Astrocyte (in vitro differentiated cells and primary cell): ENCODE data around the gene IQCH. TPM values are rescaled to one million over a fixed set of nuclear protein-coding genes. Genes with fewer than 3 reads are reported as not detected.
"Not testable (repeated sequence)": the region's sequence is repeated elsewhere in the genome, so short reads cannot be mapped to it uniquely, and the experiment has no call there.

ENCODE experiments used
- DNase-seq: peaks from one replicate; pipeline ENCODE4 v3.0.0-alpha.2; 2010; ENCODE audit warnings: low read depth
- FAIRE-seq: peaks from 2 replicates; lab custom pipeline; 2011; peaks lifted over from hg19 to GRCh38; lab: Jason Lieb, UNC
- H2AFZ ChIP-seq: 2 replicates; pipeline ENCODE4 v1.6.0; 2012; ENCODE audit warnings: low read depth, low read length, inconsistent platforms
- H3K27ac ChIP-seq: 2 replicates; pipeline ENCODE4 v1.5.1; 2011; ENCODE audit warnings: low read depth, low read length, inconsistent platforms
- H3K27me3 ChIP-seq: 2 replicates; pipeline ENCODE4 v1.6.0; 2011; ENCODE audit warnings: low read length, inconsistent platforms; ENCODE audit not compliant: insufficient read depth
- H3K36me3 ChIP-seq: 2 replicates; pipeline ENCODE4 v1.5.1; 2011; ENCODE audit warnings: low read length, inconsistent platforms; ENCODE audit not compliant: insufficient read depth
- H3K4me1 ChIP-seq: 2 replicates; pipeline ENCODE4 v1.5.1; 2011; ENCODE audit warnings: low read length, inconsistent platforms; ENCODE audit not compliant: insufficient read depth
- H3K4me2 ChIP-seq: 2 replicates; pipeline ENCODE4 v1.6.0; 2012; ENCODE audit warnings: low read length, inconsistent platforms
- H3K4me3 ChIP-seq: 2 replicates; pipeline ENCODE4 v1.5.1; 2011; ENCODE audit warnings: low read depth, mild to moderate bottlenecking, low read length, inconsistent platforms; ENCODE audit not compliant: insufficient read depth
- H3K79me2 ChIP-seq: 2 replicates; pipeline ENCODE4 v1.6.0; 2012; ENCODE audit warnings: mild to moderate bottlenecking, low read length, inconsistent platforms; ENCODE audit not compliant: insufficient read depth
- H3K9ac ChIP-seq: 2 replicates; pipeline ENCODE4 v1.6.0; 2012; ENCODE audit warnings: mild to moderate bottlenecking, low read length, inconsistent platforms
- H3K9me3 ChIP-seq: 2 replicates; pipeline ENCODE4 v1.5.1; 2012; ENCODE audit warnings: low read depth, mild to moderate bottlenecking, low read length, inconsistent platforms; ENCODE audit not compliant: insufficient read depth
- H4K20me1 ChIP-seq: 2 replicates; pipeline ENCODE4 v1.6.0; 2012; ENCODE audit warnings: low read length, inconsistent platforms; ENCODE audit not compliant: insufficient read depth
- H3K27ac Mint-ChIP-seq: one replicate; pipeline ENCODE4 v1.8.0; 2021; ENCODE audit warnings: mild to moderate bottlenecking, mixed read lengths; ENCODE audit not compliant: unreplicated experiment
- H3K27me3 Mint-ChIP-seq: one replicate; pipeline ENCODE4 v1.8.0; 2021; ENCODE audit warnings: low read depth, mixed read lengths; ENCODE audit not compliant: unreplicated experiment
- H3K36me3 Mint-ChIP-seq: one replicate; pipeline ENCODE4 v1.8.0; 2021; ENCODE audit warnings: low read depth, mixed read lengths; ENCODE audit not compliant: unreplicated experiment
- H3K4me1 Mint-ChIP-seq: one replicate; pipeline ENCODE4 v1.8.0; 2021; ENCODE audit warnings: low read depth, mixed read lengths; ENCODE audit not compliant: unreplicated experiment
- H3K4me3 Mint-ChIP-seq: one replicate; pipeline ENCODE4 v1.8.0; 2021; ENCODE audit warnings: mild to moderate bottlenecking, moderate library complexity, mixed read lengths; ENCODE audit not compliant: unreplicated experiment
- H3K9me3 Mint-ChIP-seq: one replicate; pipeline ENCODE4 v1.8.0; 2021; ENCODE audit warnings: mild to moderate bottlenecking, mixed read lengths; ENCODE audit not compliant: unreplicated experiment
- EZH2 ChIP-seq: IDR thresholded peaks from 2 replicates; pipeline ENCODE4 v1.6.1; 2012; ENCODE audit warnings: mild to moderate bottlenecking, low read length, inconsistent platforms; ENCODE audit not compliant: insufficient read depth
- total RNA-seq: library from RNA; stranded (reverse); gene quantifications from 2 replicates; pipeline ENCODE4 v1.2.1, GENCODE V29; 2021
- TF ChIP-seq, protein P1 (sequence below): IDR thresholded peaks from 2 replicates; pipeline ENCODE4 v1.5.1; 2011; ENCODE audit warnings: low read depth, mild to moderate bottlenecking, inconsistent platforms, low read length, moderate library complexity; ENCODE audit not compliant: insufficient read depth

Gene IQCH
- total RNA-seq, 1 donor from 2014 or later = 2.7 TPM

DNA sequence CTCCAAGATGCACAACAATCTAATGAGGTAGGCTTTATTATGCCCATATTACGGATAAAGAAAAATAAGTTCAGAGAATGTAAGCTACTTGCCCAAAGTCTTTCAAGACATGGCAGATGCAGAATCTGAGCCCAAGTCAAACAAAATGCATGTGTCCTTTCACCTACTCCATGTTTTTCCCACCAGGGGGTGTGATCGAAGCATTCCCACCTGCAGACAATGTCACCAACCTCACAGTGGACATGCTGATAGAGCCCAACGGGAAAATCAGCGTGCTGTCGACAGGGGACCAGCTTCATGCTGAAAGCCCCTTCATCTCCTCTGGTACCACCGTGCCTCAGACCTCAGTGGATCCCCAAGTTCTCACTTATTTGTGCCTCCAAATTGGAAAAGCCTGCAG is 166.5 kb downstream of the IQCH start:
- no peaks in the 10 kb centered on the region for H4K20me1 ChIP-seq
- no peaks in the 10 kb centered on the region for H3K4me1 Mint-ChIP-seq
- no peak overlapping the region for H3K27ac ChIP-seq
- no peak overlapping the region for H3K4me3 ChIP-seq
- H3K27ac Mint-ChIP-seq = no peak overlapping the region
- no peaks in the 10 kb centered on the region for H3K27me3 ChIP-seq
- H3K36me3 ChIP-seq = no peaks in the 10 kb centered on the region
- no peaks in the 10 kb centered on the region for H3K4me1 ChIP-seq
- H3K9me3 Mint-ChIP-seq = no peaks in the 10 kb centered on the region
- H2AFZ ChIP-seq = no peak overlapping the region
- no peak overlapping the region for H3K4me2 ChIP-seq
- H3K79me2 ChIP-seq = no peaks in the 10 kb centered on the region
- no peak for FAIRE-seq
- peaks cover 8% of the 10 kb centered on the region for H3K27me3 Mint-ChIP-seq
- H3K9ac ChIP-seq = no peak overlapping the region
- DNase-seq = no peak
- no peak overlapping the region for H3K4me3 Mint-ChIP-seq
- no peak for TF ChIP-seq EZH2
- TF ChIP-seq, protein P1, sequence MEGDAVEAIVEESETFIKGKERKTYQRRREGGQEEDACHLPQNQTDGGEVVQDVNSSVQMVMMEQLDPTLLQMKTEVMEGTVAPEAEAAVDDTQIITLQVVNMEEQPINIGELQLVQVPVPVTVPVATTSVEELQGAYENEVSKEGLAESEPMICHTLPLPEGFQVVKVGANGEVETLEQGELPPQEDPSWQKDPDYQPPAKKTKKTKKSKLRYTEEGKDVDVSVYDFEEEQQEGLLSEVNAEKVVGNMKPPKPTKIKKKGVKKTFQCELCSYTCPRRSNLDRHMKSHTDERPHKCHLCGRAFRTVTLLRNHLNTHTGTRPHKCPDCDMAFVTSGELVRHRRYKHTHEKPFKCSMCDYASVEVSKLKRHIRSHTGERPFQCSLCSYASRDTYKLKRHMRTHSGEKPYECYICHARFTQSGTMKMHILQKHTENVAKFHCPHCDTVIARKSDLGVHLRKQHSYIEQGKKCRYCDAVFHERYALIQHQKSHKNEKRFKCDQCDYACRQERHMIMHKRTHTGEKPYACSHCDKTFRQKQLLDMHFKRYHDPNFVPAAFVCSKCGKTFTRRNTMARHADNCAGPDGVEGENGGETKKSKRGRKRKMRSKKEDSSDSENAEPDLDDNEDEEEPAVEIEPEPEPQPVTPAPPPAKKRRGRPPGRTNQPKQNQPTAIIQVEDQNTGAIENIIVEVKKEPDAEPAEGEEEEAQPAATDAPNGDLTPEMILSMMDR = no peak
- H3K9me3 ChIP-seq = no peaks in the 10 kb centered on the region
- no peaks in the 10 kb centered on the region for H3K36me3 Mint-ChIP-seq

DNA sequence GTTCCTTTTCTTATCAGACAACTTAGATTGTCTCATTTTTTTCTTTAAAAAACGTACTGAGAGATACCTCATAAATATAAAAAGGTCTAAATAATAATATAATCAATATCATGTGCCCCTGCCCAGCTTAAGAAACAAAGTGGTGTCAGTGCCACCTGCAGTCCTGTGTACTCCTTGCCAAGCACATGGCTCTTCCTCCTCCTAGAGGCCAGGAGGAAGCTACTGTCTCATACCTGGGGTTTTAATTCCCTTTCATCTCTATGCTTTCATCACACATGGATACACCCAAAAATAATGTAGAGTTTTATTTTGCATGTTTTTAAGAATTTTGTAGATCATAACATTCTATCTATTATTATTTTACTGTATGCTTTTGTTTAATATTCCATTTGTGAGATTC is 167.7 kb downstream of the IQCH start:
- Histone ChIP-seq H3K36me3 (no peaks in the 10 kb centered on the region), H3K27ac (no peak overlapping the region), H4K20me1 (no peaks in the 10 kb centered on the region), H3K4me3 (no peak overlapping the region), H3K4me1 (no peaks in the 10 kb centered on the region), H3K9me3 (no peaks in the 10 kb centered on the region), H3K9ac (no peak overlapping the region), H3K79me2 (no peaks in the 10 kb centered on the region), H2AFZ (no peak overlapping the region), H3K27me3 (no peaks in the 10 kb centered on the region), H3K4me2 (no peak overlapping the region)
- no peak for FAIRE-seq
- Mint-ChIP-seq H3K9me3 (no peaks in the 10 kb centered on the region), H3K27ac (no peak overlapping the region), H3K36me3 (no peaks in the 10 kb centered on the region), H3K27me3 (peaks cover 4% of the 10 kb centered on the region), H3K4me3 (no peak overlapping the region), H3K4me1 (no peaks in the 10 kb centered on the region)
- DNase-seq = no peak
- TF ChIP-seq, protein P1 = no peak
- no peak for TF ChIP-seq EZH2

DNA sequence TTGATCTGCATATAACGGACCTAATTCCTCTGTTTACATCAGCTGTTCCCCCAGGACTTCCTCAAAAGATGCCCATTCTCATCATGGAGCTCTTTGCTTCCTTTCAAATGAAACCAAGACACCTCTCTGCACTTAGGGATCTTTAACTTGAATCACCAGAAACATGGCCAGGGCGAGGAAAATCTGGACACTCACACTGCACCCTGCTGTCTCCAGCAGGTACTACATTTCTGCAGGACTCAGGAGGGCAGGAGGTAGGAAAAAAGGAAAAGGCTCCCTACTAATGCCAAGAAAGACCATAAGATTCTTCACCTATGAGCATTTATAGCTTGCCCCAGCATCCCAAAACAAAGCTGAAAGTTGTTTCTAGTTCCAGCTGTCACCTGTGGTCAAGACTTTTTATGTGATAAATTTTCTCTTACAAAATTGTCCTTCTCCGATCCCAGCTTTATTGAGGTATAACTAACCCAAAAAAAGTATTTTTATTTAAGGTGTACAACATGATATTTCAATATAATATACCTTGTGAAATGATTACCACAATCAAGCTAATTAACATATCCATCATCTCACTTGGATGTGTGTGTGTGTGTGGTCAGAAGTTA is 179.0 kb downstream of the IQCH start:
- Histone ChIP-seq H3K4me3 (no peak overlapping the region), H3K27me3 (no peaks in the 10 kb centered on the region), H3K9me3 (no peaks in the 10 kb centered on the region), H3K4me1 (no peaks in the 10 kb centered on the region), H3K9ac (no peak overlapping the region), H4K20me1 (no peaks in the 10 kb centered on the region), H2AFZ (no peak overlapping the region), H3K27ac (no peak overlapping the region), H3K79me2 (no peaks in the 10 kb centered on the region), H3K36me3 (no peaks in the 10 kb centered on the region), H3K4me2 (no peak overlapping the region)
- Mint-ChIP-seq H3K9me3 (no peaks in the 10 kb centered on the region), H3K36me3 (peaks cover 6% of the 10 kb centered on the region), H3K4me1 (peaks cover 4% of the 10 kb centered on the region), H3K27ac (no peak overlapping the region), H3K27me3 (no peaks in the 10 kb centered on the region), H3K4me3 (no peak overlapping the region)
- FAIRE-seq (no peak), DNase-seq (peak; percentile 22)
- no peak for TF ChIP-seq EZH2
- TF ChIP-seq, protein P1 = peak; percentile 81

DNA sequence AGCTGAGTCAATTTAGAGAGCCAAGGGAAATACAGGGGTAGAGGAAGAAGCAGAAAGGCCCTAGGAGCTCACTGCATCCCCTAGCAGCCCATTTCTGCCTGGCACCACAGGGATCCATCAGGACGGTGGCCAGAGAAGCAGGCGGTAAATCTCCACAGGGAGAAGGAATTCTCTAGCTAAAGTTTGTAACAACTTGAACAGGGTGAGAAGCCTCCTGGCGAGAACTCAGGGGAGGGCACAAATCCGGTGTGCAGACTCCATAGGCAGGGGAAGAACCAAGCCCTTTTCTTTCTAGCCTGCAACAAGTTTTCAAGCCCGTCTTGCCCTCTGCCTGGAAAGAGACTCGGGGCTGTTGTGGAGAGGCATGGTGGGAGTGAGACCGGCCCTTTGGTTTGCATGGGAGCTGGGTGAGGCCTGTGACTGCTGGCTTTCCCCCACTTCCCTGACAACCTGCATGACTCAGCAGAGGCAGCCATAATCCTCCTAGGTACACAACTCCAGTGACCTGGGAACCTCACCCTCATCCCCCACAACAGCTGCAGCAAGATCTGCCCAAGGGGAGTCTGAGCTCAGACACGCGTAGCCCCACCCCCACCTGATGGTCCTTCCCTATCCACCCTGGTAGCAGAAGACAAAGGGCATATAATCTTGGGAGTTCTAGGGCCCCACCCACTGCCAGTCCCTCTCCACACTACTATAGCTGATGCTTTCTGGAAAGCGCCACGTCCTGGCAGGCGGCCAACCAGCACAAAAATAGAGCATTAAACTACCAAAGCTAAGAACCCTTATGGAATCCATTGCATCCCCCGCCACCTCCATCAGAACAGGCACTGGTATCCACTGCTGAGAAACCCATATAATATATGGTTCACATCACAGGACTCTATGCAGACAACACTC is 182.0 kb downstream of the IQCH start:
- H3K27me3 Mint-ChIP-seq, H4K20me1 ChIP-seq, H2AFZ ChIP-seq, H3K27me3 ChIP-seq, FAIRE-seq, H3K4me3 ChIP-seq, H3K9ac ChIP-seq, H3K27ac ChIP-seq, H3K9me3 ChIP-seq, H3K4me2 ChIP-seq, H3K4me1 ChIP-seq, H3K79me2 ChIP-seq, H3K36me3 ChIP-seq, H3K27ac Mint-ChIP-seq, H3K9me3 Mint-ChIP-seq, H3K4me3 Mint-ChIP-seq, DNase-seq, H3K36me3 Mint-ChIP-seq, H3K4me1 Mint-ChIP-seq: not testable (repeated sequence)
